ENCODE data around the gene OR8H2.

GRCh38 chr11:56089697-56090096 is 13.8 kb upstream of the OR8H2 start:
- TF ChIP-seq CTCF (IDR thresholded peaks at IDR 0.05) (no peak), POLR2A (IDR thresholded peaks at IDR 0.05) (no peak), POLR2AphosphoS5 (IDR thresholded peaks at IDR 0.05) (no peak)

All from prostate gland (tissue), 2 donors.